ENCODE measurements around the gene DLG2.

- TF ChIP-seq CTCF (conservative IDR thresholded peaks at IDR 0.05; ENCODE audit: low read length) (no peak), EZH2phosphoT487 (IDR thresholded peaks at IDR 0.05; ENCODE audit: borderline replicate concordance, low read depth, low read length) (no peak)
Observed at GRCh38 chr11:85664615-85665481, 37.7 kb upstream of the DLG2 start, which contains the start of gene CREBZF.
